GM18861 (cell line): Measurements from ENCODE around the gene RABGAP1L.
A peak's percentile ranks its signal among the peaks of the same experiment; 100 is the strongest.
"Not testable (repeated sequence)": the region's sequence is repeated elsewhere in the genome, so short reads cannot be mapped to it uniquely, and the experiment has no call there.

Source experiments
- ATAC-seq: cut with Tn5 transposase; IDR thresholded peaks from one replicate; pipeline ENCODE4 v1.9.1; 2021; ENCODE audit not compliant: unreplicated experiment

The RABGAP1L gene

DNA sequence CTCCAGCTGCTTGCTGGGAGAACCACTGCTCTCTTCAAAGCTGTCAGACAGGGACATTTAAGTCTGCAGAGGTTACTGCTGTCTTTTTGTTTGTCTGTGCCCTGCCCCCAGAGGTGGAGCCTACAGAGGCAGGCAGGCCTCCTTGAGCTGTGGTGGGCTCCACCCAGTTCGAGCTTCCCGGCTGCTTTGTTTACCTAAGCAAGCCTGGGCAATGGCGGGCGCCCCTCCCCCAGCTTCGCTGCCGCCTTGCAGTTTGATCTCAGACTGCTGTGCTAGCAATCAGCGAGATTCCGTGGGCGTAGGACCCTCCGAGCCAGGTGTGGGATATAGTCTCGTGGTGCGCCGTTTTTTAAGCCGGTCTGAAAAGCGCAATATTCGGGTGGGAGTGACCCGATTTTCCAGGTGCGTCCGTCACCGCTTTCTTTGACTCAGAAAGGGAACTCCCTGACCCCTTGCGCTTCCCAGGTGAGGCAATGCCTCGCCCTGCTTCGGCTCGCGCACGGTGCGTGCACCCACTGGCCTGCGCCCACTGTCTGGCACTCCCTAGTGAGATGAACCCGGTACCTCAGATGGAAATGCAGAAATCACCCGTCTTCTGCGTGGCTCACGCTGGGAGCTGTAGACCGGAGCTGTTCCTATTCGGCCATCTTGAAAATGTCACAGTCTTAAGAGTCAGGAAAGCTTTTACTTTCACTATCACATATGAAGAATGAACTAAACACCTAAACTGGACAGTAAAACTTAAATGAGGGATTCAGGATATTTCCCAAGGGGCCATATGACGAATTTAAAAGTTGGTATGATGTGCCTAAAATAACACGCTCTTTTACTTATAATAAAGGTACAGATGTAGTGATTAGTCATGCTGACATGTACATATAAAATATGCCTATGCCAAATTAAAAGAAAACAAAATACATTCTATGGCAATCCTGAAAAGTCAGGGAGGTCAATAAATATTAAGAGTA lies 689.6 kb downstream of the RABGAP1L start:
- ATAC-seq: not testable (repeated sequence)

DNA sequence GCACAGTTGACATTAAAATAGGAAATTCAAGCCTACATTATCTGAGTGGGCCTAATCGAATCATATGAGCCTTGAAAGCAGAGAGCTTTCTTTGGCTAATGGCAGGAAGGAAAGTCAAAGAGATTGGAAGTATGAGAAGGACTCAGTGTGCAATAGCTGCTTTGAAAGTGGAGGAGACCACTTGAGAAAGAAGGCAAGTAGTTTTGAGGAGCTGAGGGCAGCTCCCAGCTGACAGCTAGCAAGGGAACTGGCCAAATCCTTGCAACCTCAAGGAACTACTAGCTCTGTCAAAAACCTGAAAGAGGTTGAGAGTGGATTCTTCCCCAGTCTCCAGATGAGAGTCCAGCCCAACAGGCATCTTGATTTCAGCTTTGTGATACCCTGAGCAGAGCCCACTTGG lies 691.4 kb downstream of the RABGAP1L start:
- no peak for ATAC-seq

DNA sequence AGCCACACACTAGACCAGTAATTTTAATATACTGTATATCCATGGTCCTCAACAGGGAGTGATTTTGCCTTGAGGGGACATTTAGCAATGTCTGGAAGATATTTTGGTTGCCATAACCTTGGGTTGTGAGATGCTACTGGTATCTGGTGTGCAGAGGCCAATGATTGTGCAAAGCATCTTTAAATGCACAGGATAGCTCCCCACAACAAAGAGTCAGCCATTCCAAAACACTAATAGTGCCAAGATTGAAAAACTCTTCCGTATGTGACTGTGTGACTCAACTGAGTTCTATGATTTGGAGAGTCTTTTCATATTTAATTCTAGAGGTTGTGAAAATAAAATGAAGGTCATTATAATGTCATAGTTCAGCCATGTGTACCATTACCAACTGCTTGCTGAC lies 699.0 kb downstream of the RABGAP1L start:
- ATAC-seq: no peak

DNA sequence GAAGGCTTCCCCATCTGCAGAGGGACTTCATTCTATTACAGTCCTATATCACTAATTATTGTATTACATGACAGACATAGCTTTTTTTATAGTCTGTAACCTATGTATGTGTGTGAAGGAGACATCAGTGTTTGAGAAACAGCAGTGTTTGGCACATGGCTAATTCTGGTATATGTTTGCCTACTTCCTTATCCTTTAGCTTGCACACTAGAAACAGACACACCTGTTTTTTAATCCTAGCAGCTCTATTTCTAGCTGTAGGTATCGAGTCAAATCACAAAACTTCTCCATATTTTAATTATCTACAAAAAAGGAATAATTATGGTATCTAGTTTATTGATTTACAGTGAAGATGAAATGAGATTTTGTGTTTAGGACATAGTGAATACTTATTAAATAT lies 711.0 kb downstream of the RABGAP1L start:
- no peak for ATAC-seq

DNA sequence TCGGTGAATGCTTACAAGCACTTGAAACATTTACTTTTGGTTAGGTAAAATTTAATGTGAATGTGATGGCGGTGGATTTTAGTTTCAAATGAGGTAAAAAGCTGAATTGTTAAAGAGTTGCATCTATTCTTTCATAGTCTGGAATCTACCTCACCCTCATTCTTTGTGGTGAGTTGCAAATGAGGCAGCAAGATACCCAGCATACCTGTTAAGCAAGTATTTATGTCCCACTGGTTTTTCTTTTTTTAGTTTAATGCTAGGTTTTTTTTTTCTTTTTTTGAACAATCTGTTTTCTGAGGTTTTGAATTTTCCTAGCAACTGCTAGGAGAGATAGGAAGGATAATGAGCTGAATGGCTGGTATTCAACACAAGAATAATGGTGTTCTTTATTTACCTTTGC lies 712.6 kb downstream of the RABGAP1L start:
- ATAC-seq: no peak

DNA sequence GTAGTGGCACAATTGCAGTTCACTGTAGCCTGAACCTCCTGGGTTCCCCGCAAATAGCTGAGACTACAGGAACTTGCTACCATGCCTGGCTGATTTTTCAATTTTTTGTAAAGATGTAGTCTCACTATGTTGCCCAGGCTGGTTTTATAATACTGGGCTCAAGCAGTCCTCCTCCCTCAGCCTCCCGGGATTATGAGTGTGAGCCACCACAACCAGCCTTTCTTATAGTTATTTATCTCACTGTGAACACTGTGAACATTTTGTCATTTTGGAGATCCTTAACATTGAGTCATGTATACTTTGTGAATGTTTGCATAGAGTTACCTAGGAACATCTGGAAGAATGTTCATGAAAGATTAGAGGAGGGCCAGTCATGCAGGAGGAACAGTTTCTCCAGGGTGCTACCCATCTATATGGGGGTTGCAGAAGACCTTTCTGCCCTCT lies 713.3 kb downstream of the RABGAP1L start:
- no peak for ATAC-seq

DNA sequence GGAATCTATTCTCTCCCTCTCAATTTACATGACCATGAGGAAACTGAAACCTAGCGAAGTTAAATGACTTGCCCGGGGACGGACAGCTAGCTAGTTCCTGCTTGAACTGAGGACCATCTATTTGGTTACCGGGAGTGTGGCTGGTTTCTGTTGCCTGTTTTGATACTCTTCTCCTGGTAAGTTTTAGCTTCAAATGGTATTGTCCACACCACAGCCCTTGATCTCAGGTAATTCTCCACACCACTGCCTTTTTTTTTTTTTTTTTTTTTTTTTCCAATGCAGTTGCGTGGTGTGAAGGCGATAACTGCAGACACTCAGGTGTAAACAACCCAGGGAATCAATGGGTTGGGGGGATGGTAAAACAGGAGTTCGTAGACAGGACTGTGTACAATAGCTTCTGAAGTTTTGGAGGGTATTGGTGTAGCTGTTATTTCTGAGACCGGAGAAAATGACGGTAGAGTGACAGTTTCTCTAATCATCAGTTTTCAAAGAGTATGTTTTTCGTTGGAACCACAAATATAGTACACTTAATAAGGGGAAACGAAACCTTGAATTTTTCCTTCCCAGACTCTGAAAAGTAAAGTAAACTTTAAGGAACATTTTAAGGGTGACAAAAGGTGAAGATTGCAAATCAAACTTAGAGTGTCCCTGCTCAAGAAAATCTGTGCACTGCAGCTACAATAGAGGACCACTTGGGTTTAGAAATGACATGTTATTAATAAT lies 715.2 kb downstream of the RABGAP1L start:
- ATAC-seq: peak; percentile 46

DNA sequence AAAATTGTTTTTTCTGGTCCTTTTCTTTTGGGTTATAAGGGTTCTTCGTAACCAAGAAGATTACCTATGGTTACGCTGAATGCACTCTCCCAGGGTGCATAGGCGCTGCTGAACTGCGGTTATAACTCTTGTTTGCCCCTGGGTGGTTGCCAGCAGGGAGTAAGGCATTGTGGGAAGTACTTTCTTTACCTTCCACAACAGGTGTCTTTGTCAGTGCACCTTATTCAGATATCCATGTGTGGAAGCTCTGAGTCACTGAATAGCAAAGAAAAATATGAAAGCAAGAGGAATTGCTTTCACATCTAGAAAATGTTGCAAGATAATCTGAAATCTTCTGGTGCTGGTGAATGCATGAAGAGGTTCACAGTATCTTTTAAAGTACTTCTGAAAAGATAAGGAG lies 716.0 kb downstream of the RABGAP1L start:
- ATAC-seq: no peak

DNA sequence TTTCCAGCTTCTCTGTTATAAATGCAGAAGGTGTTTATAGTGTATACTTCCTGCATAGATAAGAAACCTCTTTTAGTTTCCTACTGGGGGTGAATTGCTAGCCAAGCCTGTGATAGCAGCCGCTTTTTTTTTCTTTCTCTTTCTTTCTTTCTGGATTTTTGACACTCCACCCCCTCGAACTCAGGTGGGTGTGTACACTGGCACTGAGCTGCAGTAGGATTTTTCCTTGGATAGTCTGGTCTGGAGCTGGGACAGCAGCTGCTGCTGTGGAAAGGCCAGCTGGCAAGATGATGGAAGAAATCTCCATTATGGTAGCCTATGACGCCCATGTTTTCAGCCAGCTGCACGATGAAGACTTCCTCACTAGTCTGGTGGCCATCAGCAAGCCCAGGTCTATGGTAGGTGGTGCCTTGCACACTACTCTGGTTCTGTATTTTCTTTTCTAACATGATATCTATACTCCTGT lies 717.9 kb downstream of the RABGAP1L start:
- no peak for ATAC-seq

GRCh38 chr1:174880171-174880570 lies 720.9 kb downstream of the RABGAP1L start:
- ATAC-seq: no peak

DNA sequence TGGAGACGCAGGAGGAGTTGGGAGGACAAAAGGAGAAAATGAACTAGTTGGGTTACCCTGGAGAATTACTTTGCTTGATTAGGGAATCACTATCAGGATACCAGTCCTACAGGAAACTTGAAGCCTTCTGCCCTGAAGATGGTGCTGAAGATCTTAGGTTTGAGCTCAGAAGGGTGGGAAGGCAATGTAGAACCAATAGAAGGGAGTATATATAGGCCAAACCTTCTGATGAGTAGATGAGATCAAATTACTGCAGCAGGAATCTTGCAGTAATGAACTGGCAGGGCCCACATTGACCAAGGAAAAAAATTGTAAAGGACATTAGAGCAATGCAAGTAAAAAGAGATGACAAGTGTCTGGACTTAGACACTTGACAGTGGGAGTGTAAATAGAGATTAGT lies 724.1 kb downstream of the RABGAP1L start:
- ATAC-seq: no peak

DNA sequence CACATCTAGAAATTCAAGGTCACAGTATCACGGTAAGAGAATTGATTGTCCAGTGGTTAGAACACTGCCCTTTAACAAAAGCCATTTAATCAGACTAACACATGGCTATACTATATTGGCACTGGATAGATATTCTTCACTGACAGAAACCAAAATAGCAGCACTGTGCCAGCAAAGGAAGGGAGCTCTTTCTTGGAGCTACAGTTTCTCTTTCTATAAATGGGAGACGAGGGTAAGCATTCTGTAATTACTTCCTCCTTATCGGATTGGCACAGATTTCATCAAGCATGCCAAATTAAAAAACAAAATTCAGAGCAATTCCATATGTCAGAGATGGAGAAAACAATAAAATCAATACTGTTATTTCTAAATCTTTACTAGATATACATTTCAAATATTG lies 724.7 kb downstream of the RABGAP1L start:
- no peak for ATAC-seq

- ATAC-seq: no peak
Measured at GRCh38 chr1:174884566-174884965, 725.2 kb downstream of the RABGAP1L start.

DNA sequence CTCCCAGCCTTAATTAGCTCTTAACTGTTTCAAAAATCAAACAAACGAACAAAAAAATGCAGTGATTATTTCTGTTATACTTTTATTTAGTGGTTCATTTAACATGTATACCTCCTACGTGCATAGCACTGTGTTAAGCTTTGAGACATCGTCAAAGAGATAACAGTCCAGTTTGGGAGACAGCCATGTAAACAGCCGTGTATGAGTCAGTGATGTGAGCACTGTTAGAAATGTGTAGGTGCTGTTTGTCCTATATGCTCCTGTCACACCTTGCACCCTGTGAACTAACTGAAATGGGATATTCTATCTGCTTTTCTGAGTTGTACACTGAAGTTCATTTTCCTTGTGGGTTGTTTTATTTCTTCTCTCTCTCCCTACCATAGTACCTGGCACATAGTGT lies 730.7 kb downstream of the RABGAP1L start:
- no peak for ATAC-seq

- ATAC-seq: no peak
Measured at GRCh38 chr1:174892016-174892415, 732.7 kb downstream of the RABGAP1L start.

DNA sequence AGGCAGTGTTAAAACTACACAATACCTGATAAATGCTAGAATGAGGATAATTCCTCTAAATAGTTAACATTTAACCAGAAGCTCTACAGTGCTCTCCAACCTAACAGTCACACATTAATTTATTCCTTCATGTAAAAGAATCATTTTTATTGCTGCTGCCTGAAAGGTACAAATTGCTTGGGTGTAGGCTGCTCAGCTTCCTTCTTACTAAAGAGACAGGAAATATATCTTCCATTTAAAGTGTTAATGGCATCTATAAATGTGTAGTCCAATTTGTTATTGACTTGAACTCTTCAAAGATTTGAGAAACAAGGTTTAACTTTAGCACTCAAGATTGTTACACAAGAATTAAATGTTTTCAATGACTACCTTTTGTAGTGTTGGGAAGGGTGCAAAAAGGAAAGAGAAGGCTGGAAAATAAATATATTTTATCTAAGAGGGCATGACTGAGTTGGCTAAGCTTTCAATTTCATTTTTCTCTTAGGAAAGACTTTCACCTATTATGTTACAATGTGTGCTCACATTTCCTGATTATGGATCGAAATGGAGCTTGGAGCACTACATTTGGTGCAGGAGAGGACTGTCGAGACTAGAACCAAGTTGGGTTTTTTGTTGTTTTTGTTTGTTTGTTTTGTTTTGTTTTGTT lies 734.9 kb downstream of the RABGAP1L start:
- no peak for ATAC-seq

- ATAC-seq: not testable (repeated sequence)
Measured at GRCh38 chr1:174895610-174896009, 736.3 kb downstream of the RABGAP1L start.

GRCh38 chr1:174898102-174898797 lies 738.9 kb downstream of the RABGAP1L start:
- ATAC-seq: no peak

DNA sequence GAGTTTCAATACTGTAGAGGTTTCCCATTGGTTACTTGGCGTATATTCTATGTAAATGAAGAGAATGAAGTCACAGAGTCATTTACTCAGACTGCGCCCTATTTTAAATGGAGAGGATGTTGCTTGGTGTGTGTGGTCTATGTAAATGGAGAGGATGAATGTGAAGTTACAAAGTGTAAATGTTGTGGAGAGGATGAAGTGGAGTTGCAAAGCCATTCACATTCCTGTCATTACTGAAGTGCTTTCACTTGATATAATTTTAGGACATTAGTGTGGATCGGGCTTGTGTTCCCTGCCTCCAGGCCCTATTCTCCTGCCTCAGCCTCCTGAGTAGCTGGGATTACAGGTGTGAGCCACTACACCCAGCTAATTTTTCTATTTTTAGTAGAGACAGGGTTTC lies 741.0 kb downstream of the RABGAP1L start:
- no peak for ATAC-seq

DNA sequence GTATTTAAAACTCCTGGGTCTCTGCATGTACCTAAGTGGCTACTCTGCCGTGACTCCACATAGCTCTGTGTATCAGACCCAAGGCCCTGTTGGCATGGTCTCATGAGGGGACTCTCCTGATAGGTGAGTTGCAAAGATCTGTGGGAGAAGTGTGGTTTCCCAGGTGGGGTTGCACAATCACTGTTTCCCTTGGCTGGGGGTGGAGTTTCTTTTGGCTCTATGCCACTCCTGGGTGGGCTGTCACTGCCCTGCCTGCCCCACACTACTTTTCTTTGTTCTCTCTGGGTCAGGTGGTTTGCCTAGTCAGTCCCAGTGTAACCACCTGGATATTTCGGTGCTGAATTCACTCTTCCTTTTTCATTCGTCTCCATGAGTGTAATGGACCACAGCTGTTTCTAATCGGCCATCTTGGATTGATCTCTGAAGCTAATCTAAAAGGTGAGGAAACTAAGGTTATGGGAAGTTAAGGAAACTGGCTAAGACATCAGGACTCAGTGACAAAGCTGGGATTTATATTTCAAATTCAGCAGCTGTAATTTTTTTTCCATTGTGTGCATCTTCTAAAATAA lies 743.3 kb downstream of the RABGAP1L start:
- ATAC-seq: no peak
